ENCODE results near the gene BCKDK. TPM values are rescaled to one million over a fixed set of nuclear protein-coding genes. Genes with fewer than 3 reads are reported as not detected.
A peak's percentile ranks its signal among the peaks of the same experiment; 100 is the strongest.

BCKDK gene
- total and polyA plus RNA-seq, 2 of the 13 experiments (the other 11 are each of a cell fraction or from before 2014, with no cell fraction given): 24.9 to 42.6 TPM

GRCh38 chr16:31142109-31143010 lies 34.2 kb downstream of the BCKDK start (continued):
- TF ChIP-seq MAX (IDR thresholded peaks at IDR 0.05) (peak; percentile 94), TBX3 (IDR thresholded peaks at IDR 0.05; ENCODE audit: borderline replicate concordance) (no peak), ZNF724P (CRISPR knock-in tag; IDR thresholded peaks at IDR 0.05; ENCODE audit: borderline replicate concordance) (peak; percentile 32), SKI (IDR thresholded peaks at IDR 0.05; ENCODE audit: partially characterized antibody) (peak; percentile 60), ZNF430 (CRISPR knock-in tag; IDR thresholded peaks at IDR 0.05) (0 out of 2 replicates have a peak, but pooled peaks have one; percentile 47), THRA (CRISPR knock-in tag; IDR thresholded peaks at IDR 0.05; ENCODE audit: borderline replicate concordance) (peak; percentile 87), REPIN1 (CRISPR knock-in tag; IDR thresholded peaks at IDR 0.05; ENCODE audit: borderline replicate concordance, low read depth) (peak; percentile 96), GZF1 (CRISPR knock-in tag; IDR thresholded peaks at IDR 0.05) (peak; percentile 88; the same call in 1 of the 2 replicates), DMTF1 (CRISPR knock-in tag; IDR thresholded peaks at IDR 0.05) (no peak), PHF21A (CRISPR knock-in tag; IDR thresholded peaks at IDR 0.05) (peak; percentile 58; the same call in 1 of the 2 replicates), GLI4 (CRISPR knock-in tag; IDR thresholded peaks at IDR 0.05; ENCODE audit: borderline replicate concordance) (peak; percentile 71; the same call in 1 of the 2 replicates), HIVEP1 (CRISPR knock-in tag; IDR thresholded peaks at IDR 0.05) (no peak), E2F2 (CRISPR knock-in tag; IDR thresholded peaks at IDR 0.05; ENCODE audit: borderline replicate concordance) (no peak), FOXK2 (IDR thresholded peaks at IDR 0.05) (no peak), FUBP1 (CRISPR knock-in tag; IDR thresholded peaks at IDR 0.05; ENCODE audit: borderline replicate concordance) (peak; percentile 81; the same call in 1 of the 2 replicates), ZNF558 (CRISPR knock-in tag; IDR thresholded peaks at IDR 0.05; ENCODE audit: borderline replicate concordance) (peak; percentile 78; the same call in 1 of the 2 replicates), TFDP1 (CRISPR knock-in tag; IDR thresholded peaks at IDR 0.05; ENCODE audit: borderline replicate concordance) (peak; percentile 86), ZNF607 (CRISPR knock-in tag; IDR thresholded peaks at IDR 0.05; ENCODE audit: borderline replicate concordance) (no peak)
